C4-2B (cell line): ENCODE data around the gene LRRC23.

Experiments
- ZFX ChIP-seq: fragments of 450-650 bp; IDR thresholded peaks from 2 replicates; pipeline ENCODE4 v1.6.1; 2017
- TF ChIP-seq, protein P1 (sequence below): fragments of 450-650 bp; conservative IDR thresholded peaks from 2 replicates; pipeline ENCODE4 v1.5.1; 2017; ENCODE audit warnings: mild to moderate bottlenecking

DNA sequence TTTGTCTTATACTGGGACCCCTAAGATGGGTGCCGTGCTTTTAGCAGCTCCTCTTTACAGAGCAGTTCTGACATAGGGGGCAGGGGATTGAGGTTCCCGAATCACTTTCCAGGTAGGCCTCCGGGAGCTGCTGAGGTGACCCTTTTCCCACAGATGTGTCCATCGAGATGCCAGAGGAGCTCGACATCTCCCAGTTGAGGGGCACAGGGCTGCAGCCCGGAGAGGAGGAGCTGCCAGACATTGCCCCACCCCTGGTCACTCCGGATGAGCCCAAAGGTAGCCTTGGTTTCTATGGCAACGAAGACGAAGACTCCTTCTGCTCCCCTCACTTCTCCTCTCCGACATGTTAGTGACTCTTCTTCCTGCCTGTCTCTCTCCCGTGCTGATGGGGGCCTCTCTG, 41.6 kb upstream of the LRRC23 start:
- TF ChIP-seq, protein P1, sequence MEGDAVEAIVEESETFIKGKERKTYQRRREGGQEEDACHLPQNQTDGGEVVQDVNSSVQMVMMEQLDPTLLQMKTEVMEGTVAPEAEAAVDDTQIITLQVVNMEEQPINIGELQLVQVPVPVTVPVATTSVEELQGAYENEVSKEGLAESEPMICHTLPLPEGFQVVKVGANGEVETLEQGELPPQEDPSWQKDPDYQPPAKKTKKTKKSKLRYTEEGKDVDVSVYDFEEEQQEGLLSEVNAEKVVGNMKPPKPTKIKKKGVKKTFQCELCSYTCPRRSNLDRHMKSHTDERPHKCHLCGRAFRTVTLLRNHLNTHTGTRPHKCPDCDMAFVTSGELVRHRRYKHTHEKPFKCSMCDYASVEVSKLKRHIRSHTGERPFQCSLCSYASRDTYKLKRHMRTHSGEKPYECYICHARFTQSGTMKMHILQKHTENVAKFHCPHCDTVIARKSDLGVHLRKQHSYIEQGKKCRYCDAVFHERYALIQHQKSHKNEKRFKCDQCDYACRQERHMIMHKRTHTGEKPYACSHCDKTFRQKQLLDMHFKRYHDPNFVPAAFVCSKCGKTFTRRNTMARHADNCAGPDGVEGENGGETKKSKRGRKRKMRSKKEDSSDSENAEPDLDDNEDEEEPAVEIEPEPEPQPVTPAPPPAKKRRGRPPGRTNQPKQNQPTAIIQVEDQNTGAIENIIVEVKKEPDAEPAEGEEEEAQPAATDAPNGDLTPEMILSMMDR: no peak
- no peak for TF ChIP-seq ZFX
